IPS-NIHi7 (cell line): ENCODE results near the gene ADGRA1.

ENCODE experiments used
- DNase-seq: peaks from one replicate; pipeline ENCODE4 v3.0.0; 2012; ENCODE audit warnings: mixed read lengths; ENCODE audit errors: extremely low spot score

Gene ADGRA1

GRCh38 chr10:133094866-133095265 lies 7.1 kb downstream of the ADGRA1 start:
- no peak for DNase-seq

DNA sequence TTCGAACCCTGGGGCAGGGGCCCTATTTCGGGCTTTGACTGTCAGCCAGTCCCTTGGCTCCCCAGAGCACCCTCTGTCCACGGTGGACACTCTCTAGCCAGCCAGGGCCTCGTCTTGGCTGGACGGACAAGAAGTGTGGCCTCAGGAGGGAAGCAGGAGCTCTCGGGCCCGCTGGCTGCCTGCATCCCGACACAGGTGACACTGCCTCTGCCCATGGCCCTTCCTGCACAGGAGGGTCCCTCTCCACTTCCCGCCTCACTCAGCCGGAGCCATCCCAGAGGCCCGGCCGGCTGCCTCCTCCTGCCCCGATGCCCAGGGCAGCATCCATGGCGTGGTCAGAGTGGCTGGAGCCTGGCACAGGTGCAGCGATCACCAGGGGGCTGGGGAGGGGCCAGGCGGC lies 7.9 kb downstream of the ADGRA1 start:
- DNase-seq, result no peak

- DNase-seq, result no peak
Measured at GRCh38 chr10:133096616-133097269, 9.0 kb downstream of the ADGRA1 start.

GRCh38 chr10:133097418-133097817 lies 9.7 kb downstream of the ADGRA1 start:
- no peak for DNase-seq

DNA sequence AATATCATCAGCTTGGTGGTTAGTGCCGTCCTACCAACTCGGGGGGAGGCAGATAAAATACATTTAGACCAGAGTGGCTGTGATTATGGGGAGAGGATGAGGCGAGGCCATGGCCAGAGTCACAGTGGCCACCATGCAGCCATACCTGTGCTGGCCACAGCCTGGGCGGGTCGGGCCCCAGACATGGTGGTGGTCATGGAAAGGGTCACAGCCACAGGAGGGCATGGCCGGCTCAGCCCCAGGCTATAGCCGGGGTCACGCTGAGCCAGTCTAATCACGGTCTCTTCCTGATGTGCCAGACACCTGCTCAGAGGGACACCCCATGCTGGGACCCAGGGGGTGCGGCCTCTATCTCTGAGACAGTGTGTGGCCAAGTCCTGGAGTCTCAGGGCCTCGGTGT lies 10.2 kb downstream of the ADGRA1 start:
- no peak for DNase-seq

DNA sequence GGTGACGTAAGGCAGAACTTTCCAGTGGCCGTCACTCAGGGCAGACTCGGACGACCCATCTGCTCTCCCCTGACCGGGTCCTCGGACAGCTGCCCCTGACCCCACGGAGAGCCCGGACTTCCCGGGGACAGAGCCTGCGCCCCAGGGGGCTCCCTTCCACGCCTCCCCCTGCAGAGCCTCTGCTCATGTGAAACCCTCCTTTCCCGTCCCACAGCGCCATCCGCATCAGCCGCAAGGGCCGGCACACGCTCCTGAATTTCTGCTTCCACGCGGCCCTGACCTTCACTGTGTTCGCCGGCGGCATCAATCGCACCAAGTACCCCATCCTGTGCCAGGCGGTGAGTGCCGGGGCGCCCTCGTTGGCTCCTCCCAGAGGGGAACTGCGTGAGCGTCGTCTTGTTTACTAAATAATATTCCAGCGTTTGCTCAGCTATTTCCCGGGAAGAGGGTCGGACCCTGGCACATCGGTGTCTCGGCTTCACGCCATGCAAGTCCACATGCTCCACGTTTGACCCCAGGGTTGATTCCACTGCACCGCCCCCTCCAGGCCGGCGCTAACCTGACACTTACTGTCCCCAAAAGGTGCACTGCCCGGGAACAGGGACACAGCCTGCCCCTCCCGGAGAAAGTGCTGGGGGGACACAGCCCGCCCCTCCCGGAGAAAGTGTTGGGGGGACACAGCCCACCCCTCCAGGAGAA lies 10.9 kb downstream of the ADGRA1 start:
- no peak for DNase-seq

DNA sequence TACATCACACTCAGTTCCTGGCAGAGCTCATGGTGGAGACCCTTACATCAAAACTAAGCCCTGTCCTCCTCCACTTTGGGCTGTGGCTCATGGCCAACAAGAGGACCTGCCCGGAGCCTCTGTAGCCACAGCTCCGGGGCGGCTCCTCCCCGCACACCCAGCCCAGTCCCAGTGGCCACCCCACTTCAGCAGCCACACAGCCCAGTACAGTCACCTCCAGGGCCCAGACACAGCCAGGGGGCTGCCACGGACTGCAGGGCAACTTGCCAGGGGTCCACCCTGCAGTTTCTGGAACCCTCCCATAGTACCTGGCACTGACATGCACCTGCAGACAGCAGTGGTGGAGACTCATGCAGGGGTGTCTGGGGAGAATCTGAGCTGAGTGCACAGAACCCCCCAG lies 11.8 kb downstream of the ADGRA1 start:
- no peak for DNase-seq

GRCh38 chr10:133100186-133100585 lies 12.5 kb downstream of the ADGRA1 start:
- DNase-seq, result no peak

DNA sequence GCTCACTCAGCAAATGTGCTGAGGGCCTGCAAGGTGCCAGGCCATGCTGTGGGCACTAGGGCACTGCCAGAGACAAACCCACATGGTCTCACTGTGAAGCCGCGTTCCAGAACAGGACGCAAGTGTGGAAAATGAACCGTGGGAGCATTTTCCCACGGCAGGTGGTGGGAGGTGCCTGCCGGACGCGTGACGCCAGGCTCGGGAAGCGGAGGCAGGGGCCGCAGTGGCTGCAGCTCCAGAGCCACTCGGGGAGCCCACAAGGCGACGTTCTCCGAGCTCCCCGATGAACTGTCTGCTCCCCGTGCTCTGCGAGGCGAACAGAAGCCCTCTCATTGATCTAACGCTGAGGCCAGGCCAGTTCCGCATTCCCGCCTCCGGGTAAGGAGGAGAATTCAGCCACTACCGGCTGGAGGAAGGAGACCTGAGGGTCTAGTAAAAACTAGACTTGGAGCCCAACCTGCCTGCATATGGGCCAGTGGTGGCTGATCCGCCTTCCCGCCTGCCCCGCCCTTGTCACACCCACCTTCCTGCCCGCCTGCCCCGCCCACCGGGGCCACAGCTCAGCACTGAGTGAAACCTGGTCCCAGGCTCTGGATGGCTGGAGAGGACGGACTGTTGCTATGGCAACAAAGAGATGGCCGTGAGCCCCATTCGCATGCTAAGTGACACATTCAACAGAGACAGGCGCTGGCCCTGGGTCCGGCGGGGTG lies 13.1 kb downstream of the ADGRA1 start:
- DNase-seq, result peak; percentile 95

DNA sequence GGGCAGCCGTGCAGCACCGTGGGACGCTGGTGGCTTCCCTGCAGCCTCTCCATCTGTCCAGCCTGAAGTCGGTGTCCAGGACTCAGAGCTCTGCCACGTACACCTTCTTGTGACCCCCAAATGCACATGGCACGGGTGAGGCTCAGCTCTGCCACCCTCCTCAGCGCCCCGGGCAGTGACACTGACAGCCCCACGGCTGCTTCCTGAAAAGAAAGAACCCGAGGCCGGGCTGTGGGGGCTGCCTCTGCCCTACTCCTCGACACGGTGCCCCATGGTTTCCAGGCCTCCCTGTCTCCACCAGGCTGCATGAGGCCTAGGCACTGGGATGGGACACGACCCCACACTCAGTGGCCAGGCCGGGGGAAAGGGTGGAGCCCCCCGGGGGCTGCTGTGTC lies 13.7 kb downstream of the ADGRA1 start:
- DNase-seq, result no peak

DNA sequence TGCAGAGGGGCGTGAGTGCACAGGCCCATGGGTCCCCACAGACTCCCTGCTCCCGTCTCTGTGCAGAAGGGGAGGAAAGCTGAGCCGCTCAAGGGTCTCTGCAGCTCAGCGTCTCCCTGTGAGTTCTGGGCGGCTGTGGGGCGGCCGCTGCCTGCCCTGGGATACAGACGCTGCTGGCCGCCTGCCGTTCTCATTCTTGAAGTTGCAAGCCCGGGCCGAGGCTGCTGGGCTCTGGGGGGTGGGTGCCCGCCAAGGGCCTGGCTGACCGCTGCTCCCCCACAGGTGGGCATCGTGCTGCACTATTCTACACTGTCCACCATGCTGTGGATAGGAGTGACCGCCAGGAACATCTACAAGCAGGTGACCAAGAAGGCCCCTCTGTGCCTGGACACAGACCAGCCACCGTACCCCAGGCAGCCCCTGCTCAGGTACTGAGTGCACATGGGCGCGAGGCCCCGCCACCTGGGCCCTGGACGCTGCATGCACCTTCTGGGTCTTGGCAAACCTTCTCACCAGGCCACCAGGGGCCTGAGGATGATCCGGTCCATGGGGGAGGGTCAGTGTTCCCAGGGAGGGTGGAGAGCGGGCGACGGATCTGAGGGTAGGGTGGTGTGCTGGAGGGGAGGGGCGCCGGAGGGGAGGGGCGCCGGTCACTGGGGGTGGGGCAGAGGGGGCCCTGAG lies 14.8 kb downstream of the ADGRA1 start:
- no peak for DNase-seq

- DNase-seq, result no peak
Measured at GRCh38 chr10:133103311-133103910, 15.7 kb downstream of the ADGRA1 start.

DNA sequence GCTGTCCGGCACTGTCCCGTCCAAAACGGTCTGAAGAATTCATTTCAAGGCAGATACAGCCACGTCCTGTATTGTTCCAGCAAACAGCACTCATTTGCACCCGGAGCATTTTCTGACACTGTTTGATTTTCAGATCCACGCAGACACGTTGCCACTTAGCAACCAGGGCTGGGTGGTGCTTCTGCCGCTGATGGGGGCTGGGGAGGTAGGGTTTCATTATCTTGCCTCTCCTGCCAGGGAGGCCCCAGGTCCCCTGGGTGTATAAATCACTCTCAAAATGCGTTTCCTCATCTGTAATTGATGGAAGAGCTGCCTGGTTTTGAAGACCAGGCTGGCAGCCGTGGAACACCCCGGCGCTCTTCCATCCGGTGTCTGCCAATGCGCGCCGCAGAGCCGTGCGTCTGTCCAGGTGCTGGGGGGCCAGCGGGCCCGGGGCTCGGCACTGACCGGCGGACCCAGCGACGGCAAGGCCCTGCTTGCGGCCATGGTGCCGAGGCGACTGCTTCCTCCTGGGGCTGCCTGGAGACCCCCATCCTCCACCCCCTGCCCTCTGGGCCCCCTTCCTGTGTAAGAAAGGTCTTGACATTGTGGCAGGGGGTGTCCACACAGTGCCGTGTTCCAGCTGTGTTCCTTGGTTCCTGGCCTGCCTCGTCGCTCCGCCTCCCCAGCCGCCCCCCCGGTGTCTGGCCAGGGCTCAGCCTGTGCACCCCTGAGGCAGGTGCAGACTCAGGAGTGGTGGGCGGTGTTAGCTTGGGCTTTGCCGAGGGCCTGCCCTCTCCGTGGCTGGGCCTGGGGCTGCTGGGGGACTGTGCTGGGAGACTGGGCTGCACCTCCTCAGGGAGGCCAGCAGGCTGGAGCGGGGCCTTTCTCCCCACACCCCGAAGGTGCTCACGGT lies 16.6 kb downstream of the ADGRA1 start:
- DNase-seq, result no peak

GRCh38 chr10:133104963-133105640 lies 17.4 kb downstream of the ADGRA1 start:
- no peak for DNase-seq

- DNase-seq, result no peak
Measured at GRCh38 chr10:133105686-133106390, 18.1 kb downstream of the ADGRA1 start.

DNA sequence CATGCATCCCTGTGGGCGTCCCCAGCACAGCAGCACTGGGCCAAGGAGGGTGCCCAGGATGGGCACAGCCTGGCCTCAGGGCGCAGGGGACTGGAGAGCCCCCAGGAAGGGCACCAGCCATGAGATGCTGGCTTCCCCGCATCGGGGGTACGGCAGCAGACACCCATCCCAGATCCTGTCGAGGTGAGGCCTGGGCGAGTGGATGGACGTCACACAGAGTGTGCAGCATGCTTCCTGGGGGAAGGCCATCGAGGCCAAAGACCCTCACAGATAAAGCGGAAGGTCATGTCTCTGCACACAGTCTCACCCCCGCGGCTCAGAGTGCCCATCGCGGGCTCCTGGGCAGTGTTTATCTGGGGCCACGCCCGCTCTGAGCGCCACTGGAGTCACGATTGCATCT lies 18.8 kb downstream of the ADGRA1 start:
- DNase-seq, result no peak

- no peak for DNase-seq
Measured at GRCh38 chr10:133107442-133107841, 19.7 kb downstream of the ADGRA1 start.

DNA sequence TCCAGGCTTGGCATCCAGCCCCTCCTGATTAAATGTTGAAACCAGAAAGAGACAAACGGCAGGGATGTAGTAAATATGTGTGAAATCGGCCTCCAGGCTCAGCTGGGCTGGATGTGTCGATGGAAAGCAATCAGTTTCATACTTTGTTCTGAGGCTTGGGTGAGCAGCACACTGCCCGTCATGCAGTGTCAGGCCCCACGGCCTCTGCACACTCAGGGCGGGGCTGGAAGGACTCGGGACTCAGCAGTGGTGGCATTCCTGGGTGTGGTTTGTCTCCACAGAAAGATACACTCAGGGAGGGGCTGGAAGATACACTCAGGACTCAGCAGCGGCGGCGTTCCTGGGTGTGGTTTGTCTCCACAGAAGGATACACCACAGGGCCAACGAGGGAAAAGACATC lies 22.0 kb downstream of the ADGRA1 start:
- DNase-seq, result no peak

DNA sequence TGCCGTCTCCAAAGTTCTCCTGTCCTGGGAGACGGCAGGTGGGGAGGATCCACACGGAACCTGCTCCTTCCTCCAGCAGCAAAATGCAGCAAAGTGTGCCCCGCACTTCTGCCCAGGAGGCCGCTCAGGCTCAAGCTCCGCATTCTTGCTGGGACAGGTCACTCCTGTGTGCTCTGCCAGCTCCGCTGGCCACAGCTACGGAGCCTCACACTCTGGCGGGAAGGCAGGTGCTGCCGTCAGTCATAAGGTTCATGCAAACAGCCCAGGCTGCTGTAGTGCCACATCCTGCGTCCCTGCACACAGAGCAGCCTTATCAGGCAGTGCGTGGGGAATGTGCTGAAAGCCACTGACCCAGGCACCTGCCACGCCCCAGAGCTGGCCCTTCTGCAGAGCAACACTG lies 22.4 kb downstream of the ADGRA1 start:
- DNase-seq, result no peak
